Renal pelvis (tissue), 4 donors: ENCODE measurements around the gene IKZF2. TPM values are rescaled to one million over a fixed set of nuclear protein-coding genes. Genes with fewer than 3 reads are reported as not detected.

ENCODE experiments used
- DNase-seq: peaks from one replicate; pipeline ENCODE4 v3.0.0-alpha.2; 2013
- polyA plus RNA-seq, 3 donors: library from polyadenylated mRNA; unstranded; fragments of 120-200 nt; gene quantifications; one replicate each; pipeline ENCODE4 v1.2.1, GENCODE V29; 2013; ENCODE audit not compliant: insufficient read length in 3 of 3

IKZF2 gene
- polyA plus RNA-seq, 3 donors, result 7.3 to 10.5 (median 10.0) TPM

- no peak for DNase-seq
Measured at GRCh38 chr2:213001297-213001910, 150.0 kb downstream of the IKZF2 start.

GRCh38 chr2:212998626-212999359, 152.6 kb downstream of the IKZF2 start:
- DNase-seq, result no peak

- DNase-seq, result no peak
Measured at GRCh38 chr2:212997526-212998020, 153.8 kb downstream of the IKZF2 start.

- DNase-seq, result no peak
Measured at GRCh38 chr2:212995920-212996319, 155.5 kb downstream of the IKZF2 start.

- DNase-seq, result no peak
Measured at GRCh38 chr2:212994976-212995375, 156.4 kb downstream of the IKZF2 start.

GRCh38 chr2:212991120-212991519, 160.3 kb downstream of the IKZF2 start:
- DNase-seq, result no peak

GRCh38 chr2:212990697-212991096, 160.7 kb downstream of the IKZF2 start:
- DNase-seq, result no peak

- no peak for DNase-seq
Measured at GRCh38 chr2:212987492-212987891, 163.9 kb downstream of the IKZF2 start.

GRCh38 chr2:212984129-212984528, 167.3 kb downstream of the IKZF2 start:
- DNase-seq, result no peak

GRCh38 chr2:212979799-212980198, 171.6 kb downstream of the IKZF2 start:
- no peak for DNase-seq

GRCh38 chr2:212979046-212979612, 172.3 kb downstream of the IKZF2 start:
- DNase-seq, result no peak

GRCh38 chr2:212977152-212977551, 174.3 kb downstream of the IKZF2 start:
- DNase-seq, result no peak

GRCh38 chr2:212975333-212975732, 176.1 kb downstream of the IKZF2 start:
- DNase-seq, result no peak

- no peak for DNase-seq
Measured at GRCh38 chr2:212974692-212975091, 176.7 kb downstream of the IKZF2 start.

- DNase-seq, result no peak
Measured at GRCh38 chr2:212973347-212973746, 178.1 kb downstream of the IKZF2 start.

GRCh38 chr2:212970132-212970531, 181.3 kb downstream of the IKZF2 start:
- DNase-seq, result no peak

- no peak for DNase-seq
Measured at GRCh38 chr2:212968284-212969081, 182.9 kb downstream of the IKZF2 start.

- no peak for DNase-seq
Measured at GRCh38 chr2:212966884-212967283, 184.5 kb downstream of the IKZF2 start.

- no peak for DNase-seq
Measured at GRCh38 chr2:212962691-212963090, 188.7 kb downstream of the IKZF2 start.

GRCh38 chr2:212961255-212961654, 190.2 kb downstream of the IKZF2 start:
- no peak for DNase-seq

GRCh38 chr2:212960336-212960735, 191.1 kb downstream of the IKZF2 start:
- no peak for DNase-seq

GRCh38 chr2:212959471-212960117, 191.8 kb downstream of the IKZF2 start:
- DNase-seq, result no peak
